ENCODE data around the gene ACSL6. TPM values are rescaled to one million over a fixed set of nuclear protein-coding genes. Genes with fewer than 3 reads are reported as not detected.

The ACSL6 gene
- total and polyA plus RNA-seq, 2 donors (not counting 1 experiment from before 2014, with no cell fraction given): 0.03 to 0.62 TPM

- no peaks in the 10 kb centered on the region for H3K79me2 ChIP-seq (ENCODE audit: control insufficient read depth, insufficient read depth, low read length)
- DNase-seq (no peak), ATAC-seq (ENCODE audit: low read depth) (no peak)
- CTCF ChIA-PET: no interaction called here
- no peaks in the 10 kb centered on the region for H3K9me3 Mint-ChIP-seq (ENCODE audit: insufficient read depth)
- H3K27ac Mint-ChIP-seq: no peak overlapping the region
- H2AFZ ChIP-seq (ENCODE audit: insufficient read depth, low read depth, low read length, poor library complexity, severe bottlenecking): no peak overlapping the region
- no peak overlapping the region for H3K4me3 Mint-ChIP-seq
- no peak overlapping the region for H3K27ac ChIP-seq (ENCODE audit: low read length in 2 of 2)
- TF ChIP-seq CTCF (IDR thresholded peaks at IDR 0.05) (no peak), EZH2 (IDR thresholded peaks at IDR 0.05; ENCODE audit: borderline replicate concordance, insufficient read depth, low read depth, low read length, poor library complexity, severe bottlenecking) (no peak)
- H3K36me3 ChIP-seq (replicated peaks in 1 of 2; ENCODE audit: control extremely low read depth in 1 of 2, control insufficient read depth in 1 of 2, extremely low read depth in 1 of 2, insufficient read depth in 2 of 2, low read length in 1 of 2): no peaks in the 10 kb centered on the region
- H3K4me1 ChIP-seq (ENCODE audit: control insufficient read depth in 2 of 2, insufficient read depth in 2 of 2, low read length in 2 of 2): no peaks in the 10 kb centered on the region
- H3K9me3 ChIP-seq (ENCODE audit: control extremely low read depth in 1 of 3, control insufficient read depth in 2 of 3, insufficient read depth in 1 of 3, low read length in 2 of 3): no peaks in the 10 kb centered on the region
- no peak overlapping the region for H3K9ac ChIP-seq (ENCODE audit: low read length)
- 87% methylated on average over 3 of the region's 3 CpGs for WGBS (ENCODE audit: insufficient coverage)
- H3K27me3 ChIP-seq (replicated peaks in 1 of 4; ENCODE audit: control extremely low read depth in 1 of 4, control insufficient read depth in 3 of 4, insufficient read depth in 4 of 4, low read length in 3 of 4): peaks cover 0 to 11% (median 3%) of the 10 kb centered on the region in 4 experiments
- no peaks in the 10 kb centered on the region for H4K20me1 ChIP-seq (ENCODE audit: control insufficient read depth, insufficient read depth, low read length, poor library complexity, severe bottlenecking)
- peaks cover 24% of the 10 kb centered on the region for H3K27me3 Mint-ChIP-seq
- intact Hi-C loops (cut with micrococcal nuclease): no loop called here
- no peak overlapping the region for H3K4me3 ChIP-seq (ENCODE audit: control extremely low read depth in 1 of 5, extremely low read depth in 1 of 5, insufficient read depth in 1 of 5, low read depth in 2 of 5, low read length in 4 of 5)
- no peak overlapping the region for H3K4me2 ChIP-seq (replicated peaks; ENCODE audit: low read depth, low read length, poor library complexity, severe bottlenecking)
- no peaks in the 10 kb centered on the region for H3K4me1 Mint-ChIP-seq
- POLR2A ChIA-PET: no interaction called here
Measured at GRCh38 chr5:132003982-132004381, 7.5 kb downstream of the ACSL6 start.

GRCh38 chr5:132003170-132003744 lies 8.2 kb downstream of the ACSL6 start:
- no peaks in the 10 kb centered on the region for H3K36me3 ChIP-seq (replicated peaks in 1 of 2; ENCODE audit: control extremely low read depth in 1 of 2, control insufficient read depth in 1 of 2, extremely low read depth in 1 of 2, insufficient read depth in 2 of 2, low read length in 1 of 2)
- H3K4me1 ChIP-seq (ENCODE audit: control insufficient read depth in 2 of 2, insufficient read depth in 2 of 2, low read length in 2 of 2): no peaks in the 10 kb centered on the region
- no peaks in the 10 kb centered on the region for H3K9me3 ChIP-seq (ENCODE audit: control extremely low read depth in 1 of 3, control insufficient read depth in 2 of 3, insufficient read depth in 1 of 3, low read length in 2 of 3)
- H3K27ac ChIP-seq (ENCODE audit: low read length in 2 of 2): no peak overlapping the region
- no peak overlapping the region for H2AFZ ChIP-seq (ENCODE audit: insufficient read depth, low read depth, low read length, poor library complexity, severe bottlenecking)
- ChIA-PET CTCF (interaction anchor here (5.5 kb wide), 1 partner anchor 414 kb away, joined by 29 read pairs; no protein-coding TSS in a partner anchor), POLR2A (no interaction called here)
- H3K9ac ChIP-seq (ENCODE audit: low read length): no peak overlapping the region
- no peak overlapping the region for H3K4me2 ChIP-seq (replicated peaks; ENCODE audit: low read depth, low read length, poor library complexity, severe bottlenecking)
- intact Hi-C loops (cut with micrococcal nuclease): no loop called here
- no peak for ATAC-seq (ENCODE audit: low read depth)
- no peak overlapping the region for H3K27ac Mint-ChIP-seq
- TF ChIP-seq CTCF (IDR thresholded peaks at IDR 0.05): no peak
- TF ChIP-seq EZH2 (IDR thresholded peaks at IDR 0.05; ENCODE audit: borderline replicate concordance, insufficient read depth, low read depth, low read length, poor library complexity, severe bottlenecking): no peak
- peaks cover 0 to 4% (median under 1%) of the 10 kb centered on the region in 4 experiments for H3K27me3 ChIP-seq (replicated peaks in 1 of 4; ENCODE audit: control extremely low read depth in 1 of 4, control insufficient read depth in 3 of 4, insufficient read depth in 4 of 4, low read length in 3 of 4)
- H3K4me1 Mint-ChIP-seq: no peaks in the 10 kb centered on the region
- H3K9me3 Mint-ChIP-seq (ENCODE audit: insufficient read depth): no peaks in the 10 kb centered on the region
- 94% methylated on average over 12 of the region's 12 CpGs for WGBS (ENCODE audit: insufficient coverage)
- H3K4me3 Mint-ChIP-seq: no peak overlapping the region
- H3K27me3 Mint-ChIP-seq: peaks cover 17% of the 10 kb centered on the region
- no peaks in the 10 kb centered on the region for H4K20me1 ChIP-seq (ENCODE audit: control insufficient read depth, insufficient read depth, low read length, poor library complexity, severe bottlenecking)
- H3K4me3 ChIP-seq (ENCODE audit: control extremely low read depth in 1 of 5, extremely low read depth in 1 of 5, insufficient read depth in 1 of 5, low read depth in 2 of 5, low read length in 4 of 5): no peak overlapping the region
- H3K79me2 ChIP-seq (ENCODE audit: control insufficient read depth, insufficient read depth, low read length): no peaks in the 10 kb centered on the region
- DNase-seq: no peak
